Measurements from ENCODE around the gene CRYGS. TPM values are rescaled to one million over a fixed set of nuclear protein-coding genes. Genes with fewer than 3 reads are reported as not detected.

CRYGS gene
- polyA plus RNA-seq, 1 experiment, result 2.0 TPM

DNA sequence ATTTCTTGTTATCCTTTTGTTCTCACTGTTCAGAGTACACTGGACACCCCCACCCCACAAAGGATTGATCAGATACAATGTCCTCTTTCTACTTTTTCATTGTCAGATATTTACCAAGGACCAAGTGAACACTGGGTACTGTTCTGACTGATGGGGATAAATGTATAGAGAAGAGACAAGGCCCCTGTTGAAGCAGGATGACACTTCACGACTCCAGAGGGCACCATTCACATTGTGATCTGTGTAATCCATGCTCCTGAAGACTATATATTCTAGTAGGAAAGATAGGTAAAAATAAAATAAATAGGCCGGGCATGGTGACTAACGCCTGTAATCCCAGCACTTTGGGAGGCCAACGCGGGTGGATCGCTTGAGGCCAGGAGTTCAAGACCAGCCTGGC, 7.2 kb upstream of the CRYGS start:
- H3K27me3 ChIP-seq (ENCODE audit: control insufficient read depth, insufficient read depth, low read length), result no peaks in the 10 kb centered on the region
- H3K9me3 ChIP-seq (ENCODE audit: control insufficient read depth, insufficient read depth, low read length), result no peaks in the 10 kb centered on the region
- no peak overlapping the region for H3K27ac ChIP-seq (ENCODE audit: low read depth, low read length)
- POLR2A ChIA-PET, result no interaction called here
- CTCF ChIA-PET, result interaction anchor here (0.7 to 5.0 kb wide), 2 partner anchors 11 to 568 kb away, joined by 3 to 33 read pairs; no protein-coding TSS in a partner anchor
- H3K4me3 ChIP-seq (ENCODE audit: low read depth, low read length), result no peak overlapping the region
- no peak for DNase-seq (ENCODE audit: low read depth, low spot score)
- TF ChIP-seq, protein P1, sequence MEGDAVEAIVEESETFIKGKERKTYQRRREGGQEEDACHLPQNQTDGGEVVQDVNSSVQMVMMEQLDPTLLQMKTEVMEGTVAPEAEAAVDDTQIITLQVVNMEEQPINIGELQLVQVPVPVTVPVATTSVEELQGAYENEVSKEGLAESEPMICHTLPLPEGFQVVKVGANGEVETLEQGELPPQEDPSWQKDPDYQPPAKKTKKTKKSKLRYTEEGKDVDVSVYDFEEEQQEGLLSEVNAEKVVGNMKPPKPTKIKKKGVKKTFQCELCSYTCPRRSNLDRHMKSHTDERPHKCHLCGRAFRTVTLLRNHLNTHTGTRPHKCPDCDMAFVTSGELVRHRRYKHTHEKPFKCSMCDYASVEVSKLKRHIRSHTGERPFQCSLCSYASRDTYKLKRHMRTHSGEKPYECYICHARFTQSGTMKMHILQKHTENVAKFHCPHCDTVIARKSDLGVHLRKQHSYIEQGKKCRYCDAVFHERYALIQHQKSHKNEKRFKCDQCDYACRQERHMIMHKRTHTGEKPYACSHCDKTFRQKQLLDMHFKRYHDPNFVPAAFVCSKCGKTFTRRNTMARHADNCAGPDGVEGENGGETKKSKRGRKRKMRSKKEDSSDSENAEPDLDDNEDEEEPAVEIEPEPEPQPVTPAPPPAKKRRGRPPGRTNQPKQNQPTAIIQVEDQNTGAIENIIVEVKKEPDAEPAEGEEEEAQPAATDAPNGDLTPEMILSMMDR (IDR thresholded peaks at IDR 0.05; ENCODE audit: low read depth, low read length), result no peak

GRCh38 chr3:186549497-186549896, 5.3 kb upstream of the CRYGS start:
- Histone ChIP-seq H3K27ac (ENCODE audit: low read depth, low read length) (no peak overlapping the region), H3K27me3 (ENCODE audit: control insufficient read depth, insufficient read depth, low read length) (no peaks in the 10 kb centered on the region), H3K9me3 (ENCODE audit: control insufficient read depth, insufficient read depth, low read length) (no peaks in the 10 kb centered on the region), H3K4me3 (ENCODE audit: low read depth, low read length) (no peak overlapping the region)
- POLR2A ChIA-PET, result no interaction called here
- CTCF ChIA-PET, result interaction anchor here (1.2 to 5.0 kb wide), 3 partner anchors 10 to 67 kb away, joined by 3 to 33 read pairs (median 6); no protein-coding TSS in a partner anchor
- DNase-seq (ENCODE audit: low read depth, low spot score), result no peak
- TF ChIP-seq, protein P1 (IDR thresholded peaks at IDR 0.05; ENCODE audit: low read depth, low read length), result no peak

DNA sequence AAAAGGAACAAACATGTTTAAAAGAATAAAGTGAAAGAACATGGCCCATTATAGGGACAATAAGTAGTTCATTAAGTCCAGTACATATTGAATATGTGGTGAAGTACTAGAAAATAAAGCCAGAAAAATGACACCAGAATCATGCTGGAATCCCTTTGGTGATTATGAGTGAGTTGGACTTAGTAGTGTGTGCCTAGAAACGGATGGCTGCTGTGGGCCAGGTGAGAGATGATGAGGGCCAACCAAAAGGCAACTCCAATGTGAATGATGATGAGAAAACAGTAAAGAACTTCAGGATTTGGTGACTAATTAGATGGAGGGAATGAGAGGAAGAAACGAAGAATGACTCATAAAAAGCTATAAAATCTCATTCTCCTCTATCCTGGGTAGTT, 3.3 kb downstream of the CRYGS start:
- H3K9me3 ChIP-seq (ENCODE audit: control insufficient read depth, insufficient read depth, low read length), result no peaks in the 10 kb centered on the region
- no peak overlapping the region for H3K27ac ChIP-seq (ENCODE audit: low read depth, low read length)
- H3K4me3 ChIP-seq (ENCODE audit: low read depth, low read length), result no peak overlapping the region
- H3K27me3 ChIP-seq (ENCODE audit: control insufficient read depth, insufficient read depth, low read length), result no peaks in the 10 kb centered on the region
- TF ChIP-seq, protein P1 (IDR thresholded peaks at IDR 0.05; ENCODE audit: low read depth, low read length), result no peak
- CTCF ChIA-PET, result interaction anchor here (0.6 to 6.1 kb wide), 68 partner anchors 8 to 1129 kb away, joined by 3 to 143 read pairs (median 6); partner anchors contain the start of genes DNAJB11 and TBCCD1
- no peak for DNase-seq (ENCODE audit: low read depth, low spot score)
- POLR2A ChIA-PET, result interaction anchor here (0.6 to 0.8 kb wide), 3 partner anchors 30 to 454 kb away, joined by 3 to 4 read pairs (median 3); partner anchors contain the start of gene DNAJB11

DNA sequence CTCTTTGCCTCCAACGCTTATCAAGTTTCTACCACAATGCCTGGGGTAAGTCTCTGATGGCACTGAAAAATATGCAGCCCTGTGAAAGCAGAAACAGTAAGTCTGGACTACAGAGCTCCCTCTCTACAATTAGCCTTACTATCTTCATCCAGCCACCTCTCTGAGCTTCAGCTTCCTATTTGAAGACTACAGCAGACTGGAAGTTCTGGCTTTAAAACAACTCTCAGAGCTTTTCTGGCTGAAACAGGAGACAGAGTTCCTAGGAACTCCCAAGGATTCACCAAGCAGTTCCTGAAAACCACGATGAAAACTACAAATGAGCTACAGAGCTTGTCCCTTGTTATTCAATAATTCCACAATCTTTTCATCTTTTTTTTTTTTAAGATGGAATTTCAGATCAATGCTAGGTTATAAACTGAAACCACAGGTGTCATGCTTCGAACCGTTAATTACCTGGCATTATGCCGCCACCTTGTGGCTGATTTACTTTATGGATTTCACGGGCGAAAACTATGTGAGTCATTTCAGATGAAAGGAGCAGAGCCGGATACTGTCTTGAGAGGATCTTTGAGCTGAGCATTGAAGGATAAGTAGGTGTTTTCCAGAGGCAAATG, 3.9 kb downstream of the CRYGS start:
- DNase-seq (ENCODE audit: low read depth, low spot score), result peak; percentile 29
- Histone ChIP-seq H3K9me3 (ENCODE audit: control insufficient read depth, insufficient read depth, low read length) (no peaks in the 10 kb centered on the region), H3K27ac (ENCODE audit: low read depth, low read length) (no peak overlapping the region), H3K4me3 (ENCODE audit: low read depth, low read length) (no peak overlapping the region), H3K27me3 (ENCODE audit: control insufficient read depth, insufficient read depth, low read length) (no peaks in the 10 kb centered on the region)
- ChIA-PET POLR2A (interaction anchor here (0.6 to 0.8 kb wide), 4 partner anchors 30 to 453 kb away, joined by 3 to 4 read pairs (median 3); partner anchors contain the start of gene DNAJB11), CTCF (interaction anchor here (0.6 to 6.1 kb wide), 83 partner anchors 8 to 1227 kb away, joined by 3 to 143 read pairs (median 5); partner anchors contain the start of genes DNAJB11 and TBCCD1)
- TF ChIP-seq, protein P1 (IDR thresholded peaks at IDR 0.05; ENCODE audit: low read depth, low read length), result peak; percentile 69

DNA sequence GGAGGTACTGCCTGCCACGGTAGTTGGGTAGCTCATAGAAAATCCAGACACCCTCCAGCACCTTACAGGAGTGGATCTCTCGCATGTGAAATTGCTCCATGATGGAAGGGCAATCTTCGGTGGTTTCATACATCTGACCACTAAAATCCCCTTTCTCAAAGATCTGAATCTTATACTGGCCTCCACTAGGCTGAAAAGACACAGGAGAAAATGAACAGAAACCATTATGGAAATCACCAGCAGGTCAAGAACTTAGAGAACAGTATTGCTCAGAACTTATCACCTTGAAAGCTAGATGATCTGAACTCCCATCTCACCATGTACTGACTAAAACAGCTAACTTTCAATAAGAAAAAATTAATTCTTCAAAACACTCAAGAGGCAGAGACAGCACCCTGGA, 5.4 kb downstream of the CRYGS start:
- POLR2A ChIA-PET, result no interaction called here
- TF ChIP-seq, protein P1 (IDR thresholded peaks at IDR 0.05; ENCODE audit: low read depth, low read length), result no peak
- H3K9me3 ChIP-seq (ENCODE audit: control insufficient read depth, insufficient read depth, low read length), result no peaks in the 10 kb centered on the region
- no peak for DNase-seq (ENCODE audit: low read depth, low spot score)
- no peaks in the 10 kb centered on the region for H3K27me3 ChIP-seq (ENCODE audit: control insufficient read depth, insufficient read depth, low read length)
- H3K27ac ChIP-seq (ENCODE audit: low read depth, low read length), result no peak overlapping the region
- no peak overlapping the region for H3K4me3 ChIP-seq (ENCODE audit: low read depth, low read length)
- CTCF ChIA-PET, result interaction anchor here (2.1 to 6.1 kb wide), 8 partner anchors 12 to 561 kb away, joined by 7 to 143 read pairs (median 34); no protein-coding TSS in a partner anchor
